Skin epidermis (tissue), 12 donors: ENCODE data around the gene STX8.

Experiments used
- H3K27ac ChIP-seq, 21 experiments: fragments of 200-600 bp; sonication (generic) in 11 of 21; one replicate each; pipeline ENCODE4 v1.5.0; 2020; ENCODE audit warnings: mild to moderate bottlenecking in 3 of 21, inconsistent platforms in 2 of 21, moderate library complexity in 2 of 21
- H3K4me3 ChIP-seq, 7 experiments: fragments of 200-600 bp; sonication (generic) in 2 of 7; one replicate each; pipeline ENCODE4 v1.5.0; 2020; ENCODE audit warnings: inconsistent platforms in 2 of 7, mild to moderate bottlenecking in 2 of 7, moderate library complexity in 1 of 7

Gene STX8

DNA sequence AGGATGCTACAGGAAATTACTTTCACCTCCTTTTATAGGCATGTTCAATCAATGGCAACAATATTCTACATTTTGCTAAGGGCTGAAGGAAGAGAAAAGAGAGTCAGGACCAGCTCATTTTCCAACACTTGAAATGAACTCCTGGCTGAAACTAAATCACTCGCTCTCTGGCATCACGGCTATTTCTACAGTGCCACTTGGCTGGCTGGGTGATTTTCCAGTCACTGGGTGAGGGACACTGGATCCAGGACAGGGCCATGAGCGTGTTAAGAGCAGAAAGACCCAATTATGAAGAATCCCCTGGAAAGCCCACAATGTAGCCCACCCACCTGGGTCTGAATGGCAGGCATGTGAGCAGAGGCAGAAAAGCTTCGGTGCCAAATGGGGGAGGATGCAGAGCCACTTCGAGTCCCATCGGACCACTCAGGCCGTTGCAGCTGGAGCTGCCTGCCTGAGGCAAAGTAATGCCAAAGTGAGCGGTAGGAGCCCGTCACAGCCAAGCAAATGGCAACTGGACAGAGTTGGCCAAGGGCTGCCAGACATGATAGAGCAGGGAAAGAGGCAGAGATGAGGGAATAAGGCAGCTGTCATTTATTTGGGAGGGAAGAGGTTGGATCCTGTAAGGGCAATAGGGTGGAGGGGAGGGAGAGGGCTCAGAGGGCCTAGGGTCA, 246.2 kb downstream of the STX8 start:
- no peak overlapping the region for H3K27ac ChIP-seq
- no peak overlapping the region for H3K4me3 ChIP-seq

DNA sequence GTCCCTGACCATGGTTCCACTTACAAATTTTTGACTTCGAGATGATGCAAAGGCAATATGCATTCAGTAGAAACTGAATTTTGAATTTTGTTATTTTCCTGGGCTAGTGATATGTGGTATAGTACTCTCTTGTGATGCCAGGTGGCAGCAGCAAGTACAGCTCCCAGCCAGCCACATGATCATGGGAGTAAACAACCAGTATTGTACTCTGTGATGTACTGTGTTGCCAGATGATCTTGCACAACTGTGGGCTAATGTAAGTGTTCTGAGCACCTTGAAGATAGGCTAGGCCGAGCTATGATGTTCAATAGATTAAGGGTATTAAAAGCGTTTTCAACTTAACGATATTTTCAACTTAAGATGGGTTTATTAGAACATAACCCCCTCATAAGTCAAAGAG, 250.8 kb downstream of the STX8 start:
- Histone ChIP-seq H3K4me3 (no peak overlapping the region), H3K27ac (no peak overlapping the region)

DNA sequence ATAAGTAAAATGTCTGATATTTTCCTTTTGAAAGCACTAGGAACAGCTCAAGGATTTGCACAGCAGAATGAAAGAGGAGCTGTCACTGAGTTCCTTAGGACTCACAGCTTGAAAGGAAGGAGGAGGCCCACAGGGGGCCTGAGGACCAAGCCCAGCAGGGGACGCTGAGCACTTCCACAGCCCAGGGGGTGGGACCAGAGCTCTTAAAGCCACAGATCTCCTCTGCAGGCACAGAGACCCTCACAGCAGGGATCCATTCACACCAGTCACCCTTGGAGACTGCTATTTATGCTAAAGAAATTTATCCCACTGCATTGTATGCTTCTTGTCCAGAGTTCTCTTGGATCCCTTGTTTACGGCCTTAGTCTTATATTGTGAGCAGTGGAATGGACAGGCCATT, 253.3 kb downstream of the STX8 start:
- H3K27ac ChIP-seq = no peak overlapping the region
- H3K4me3 ChIP-seq = no peak overlapping the region

DNA sequence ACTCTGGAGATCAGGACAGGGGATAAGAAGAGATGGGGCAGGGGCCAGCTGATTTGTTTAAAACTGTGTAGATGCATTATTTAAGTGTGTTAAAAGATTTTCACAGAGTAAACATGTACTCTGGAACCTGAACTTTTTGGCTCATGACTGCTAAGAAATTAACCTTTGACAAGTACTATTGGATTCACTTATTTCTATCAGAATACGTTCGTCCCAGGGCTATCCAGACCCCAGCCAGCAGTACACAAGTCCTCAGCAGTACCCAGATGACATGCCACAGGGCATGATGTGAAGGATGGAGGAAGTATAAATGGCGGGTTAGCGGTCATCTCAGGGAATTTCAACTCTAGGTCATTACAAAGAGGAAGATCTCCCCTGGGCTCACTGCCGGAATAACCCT, 253.7 kb downstream of the STX8 start:
- no peak overlapping the region for H3K27ac ChIP-seq
- no peak overlapping the region for H3K4me3 ChIP-seq

DNA sequence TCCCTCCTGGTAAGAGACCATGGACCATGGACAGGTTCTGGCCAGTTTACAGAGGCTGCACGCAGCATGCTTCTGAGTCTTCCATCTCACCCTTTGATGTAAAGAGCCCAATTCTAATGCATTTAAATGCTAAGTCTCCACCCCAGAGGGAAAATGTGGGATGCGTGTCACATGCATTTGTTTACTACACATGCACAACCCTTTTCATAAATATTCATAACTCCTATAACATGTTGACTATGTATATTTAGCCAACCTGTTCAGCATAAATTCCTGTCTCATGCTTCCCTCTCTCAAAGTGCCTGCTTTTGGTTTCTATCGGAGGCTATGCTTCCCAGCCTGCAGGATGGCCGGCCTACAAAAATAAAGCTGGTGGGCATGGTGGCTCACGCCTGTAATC, 260.3 kb downstream of the STX8 start:
- Histone ChIP-seq H3K4me3 (no peak overlapping the region), H3K27ac (no peak overlapping the region)

DNA sequence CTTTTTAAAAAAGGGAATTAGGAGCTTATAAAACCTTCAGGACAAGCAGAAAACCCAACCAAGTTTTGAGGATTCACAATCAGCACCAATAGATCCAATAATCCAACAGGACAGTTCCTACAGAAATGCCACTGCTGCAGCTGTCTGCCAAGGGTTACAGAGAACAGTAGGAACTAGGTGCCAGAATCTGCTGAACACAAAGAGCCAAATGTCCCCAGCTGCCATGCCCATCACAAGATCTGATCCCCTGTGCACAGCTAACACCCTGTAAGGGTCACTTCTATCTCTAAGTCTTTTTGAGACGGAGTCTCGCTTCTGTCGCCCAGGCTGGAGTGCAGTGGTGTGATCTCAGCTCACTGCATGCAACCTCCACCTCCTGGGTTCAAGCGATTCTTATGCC, 262.3 kb downstream of the STX8 start:
- no peak overlapping the region for H3K27ac ChIP-seq
- no peak overlapping the region for H3K4me3 ChIP-seq

DNA sequence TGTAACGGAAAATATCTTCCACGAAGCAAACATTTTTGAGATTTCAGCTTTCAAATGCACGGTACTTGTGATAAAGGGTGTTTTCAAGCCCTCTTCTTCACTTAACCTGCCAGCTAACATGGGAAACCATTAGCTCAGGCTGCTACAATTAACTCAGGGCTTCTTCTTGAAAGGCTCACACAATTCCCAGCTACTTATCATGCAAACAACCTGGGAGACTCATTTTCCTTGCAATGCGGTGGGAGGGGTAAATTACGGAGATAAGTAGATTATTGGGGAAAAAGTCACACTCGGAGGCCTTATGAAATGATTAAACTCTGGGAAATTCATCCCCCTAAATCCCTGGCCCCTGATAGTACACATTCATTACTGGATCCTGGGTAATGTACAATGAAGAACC, 266.4 kb downstream of the STX8 start:
- Histone ChIP-seq H3K4me3 (no peak overlapping the region), H3K27ac (no peak overlapping the region)

DNA sequence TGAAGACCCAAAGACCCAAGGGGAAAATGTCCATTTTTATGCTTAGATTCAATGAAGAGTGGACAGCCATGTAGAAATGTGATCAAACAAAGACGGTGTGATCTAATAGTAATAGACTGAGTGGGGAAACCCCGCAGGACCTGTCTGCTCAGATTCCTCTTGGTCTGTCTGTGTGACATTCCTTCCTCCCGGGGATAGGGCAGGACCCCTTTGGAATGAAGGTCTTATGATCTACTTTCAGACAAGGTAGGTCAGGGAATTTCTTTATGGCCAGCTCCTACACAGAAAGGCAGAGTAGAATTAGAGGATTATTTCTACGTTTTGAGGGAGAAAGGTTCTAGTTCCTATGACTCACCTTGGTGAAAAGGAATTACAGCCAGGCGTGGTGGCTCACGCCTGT, 267.6 kb downstream of the STX8 start:
- Histone ChIP-seq H3K4me3 (no peak overlapping the region), H3K27ac (no peak overlapping the region)

DNA sequence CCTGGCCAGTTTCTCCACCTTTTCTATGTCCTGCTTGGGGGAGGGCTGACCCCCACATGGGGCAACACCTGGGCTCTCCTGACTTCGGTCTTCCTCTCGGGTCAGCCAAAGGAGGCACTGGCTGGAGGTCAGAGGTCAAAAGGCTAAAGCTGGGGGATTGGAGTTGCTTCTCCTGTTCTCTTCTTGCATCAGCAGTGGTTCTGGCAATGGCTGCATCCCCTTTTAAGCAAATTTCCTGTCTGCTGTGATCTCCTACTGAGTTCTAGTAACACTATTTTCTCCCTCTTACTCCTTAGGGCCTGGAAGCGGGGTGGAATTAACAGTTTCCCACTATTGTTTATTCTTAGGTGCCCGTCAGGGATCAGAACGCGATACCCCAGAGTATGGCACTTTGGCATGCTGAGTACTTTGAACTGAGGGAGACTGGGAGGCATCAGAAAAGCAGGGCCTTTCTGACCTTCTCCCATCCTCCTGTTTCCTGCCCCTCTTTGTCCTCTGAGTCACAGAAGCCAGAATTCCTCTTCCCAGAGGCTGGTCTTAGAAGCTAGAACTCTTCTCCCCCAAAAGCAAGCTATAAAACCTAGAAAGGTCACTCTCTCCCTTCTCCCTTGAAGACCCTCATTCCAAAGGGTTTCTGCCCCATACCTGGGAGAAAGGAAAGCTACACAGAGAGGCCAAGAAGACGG, 268.2 kb downstream of the STX8 start:
- Histone ChIP-seq H3K27ac (no peak overlapping the region), H3K4me3 (no peak overlapping the region)

DNA sequence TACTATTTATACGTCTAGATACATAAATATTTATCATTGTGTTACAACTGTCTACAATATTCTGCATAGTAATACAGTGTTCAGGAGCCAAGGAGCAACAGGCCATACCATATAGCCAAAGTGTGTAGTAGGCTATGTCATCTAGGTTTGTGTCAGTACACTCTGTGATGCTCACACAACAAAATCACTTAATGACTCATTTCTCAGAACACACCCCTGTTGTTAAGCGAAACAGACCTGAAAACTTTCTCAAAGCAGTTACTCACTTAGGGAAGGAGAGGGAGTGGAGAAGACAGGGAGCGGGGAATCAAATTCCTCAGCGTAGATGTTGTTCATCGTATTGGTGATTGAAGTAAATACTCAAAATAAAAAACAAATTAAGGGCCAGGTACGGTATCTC, 269.5 kb downstream of the STX8 start:
- no peak overlapping the region for H3K4me3 ChIP-seq
- no peak overlapping the region for H3K27ac ChIP-seq

DNA sequence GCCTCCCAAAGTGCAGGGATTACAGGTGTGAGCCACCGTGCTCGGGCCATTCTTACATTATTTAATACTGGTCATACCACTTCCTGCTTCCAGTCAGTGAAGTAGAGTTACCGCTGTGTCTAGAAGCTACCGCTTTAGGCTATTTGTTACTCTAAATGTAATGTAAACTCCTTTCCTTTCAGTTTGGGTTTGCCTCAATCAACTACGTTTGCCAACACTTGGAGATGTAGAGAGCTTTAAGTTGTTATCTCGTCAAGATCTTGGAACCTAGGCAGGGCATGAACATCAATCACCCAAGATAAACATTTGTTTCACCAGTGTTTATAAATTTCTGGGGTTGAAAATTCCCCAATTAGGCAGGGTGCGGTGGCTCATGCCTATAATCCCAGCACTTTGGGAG, 275.9 kb downstream of the STX8 start:
- Histone ChIP-seq H3K27ac (no peak overlapping the region), H3K4me3 (no peak overlapping the region)

DNA sequence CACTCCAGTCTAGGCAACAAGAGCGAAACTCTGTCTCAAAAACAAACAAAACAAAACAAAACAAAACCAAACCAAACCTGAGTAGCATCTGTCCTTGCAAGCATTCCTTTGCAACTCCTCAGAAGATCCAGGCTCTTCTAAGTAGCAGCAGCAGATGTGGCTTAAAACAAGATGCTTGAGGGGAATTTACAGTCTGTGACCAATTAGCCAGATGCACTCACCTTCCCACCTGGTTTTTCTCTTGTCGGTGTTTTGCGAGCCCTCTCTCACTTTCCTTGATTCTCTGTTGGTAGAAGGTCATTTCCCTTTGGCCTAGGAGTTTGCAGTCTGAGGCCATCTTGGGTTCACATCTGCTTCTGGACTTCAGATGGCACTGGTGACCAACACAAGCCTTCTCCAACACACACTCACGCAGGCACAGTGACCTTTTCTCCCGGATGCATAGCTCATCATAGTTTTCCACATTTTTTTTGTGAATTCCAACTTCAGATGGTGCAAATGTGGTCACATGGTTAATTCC, 276.8 kb downstream of the STX8 start:
- no peak overlapping the region for H3K4me3 ChIP-seq
- H3K27ac ChIP-seq = no peak overlapping the region

DNA sequence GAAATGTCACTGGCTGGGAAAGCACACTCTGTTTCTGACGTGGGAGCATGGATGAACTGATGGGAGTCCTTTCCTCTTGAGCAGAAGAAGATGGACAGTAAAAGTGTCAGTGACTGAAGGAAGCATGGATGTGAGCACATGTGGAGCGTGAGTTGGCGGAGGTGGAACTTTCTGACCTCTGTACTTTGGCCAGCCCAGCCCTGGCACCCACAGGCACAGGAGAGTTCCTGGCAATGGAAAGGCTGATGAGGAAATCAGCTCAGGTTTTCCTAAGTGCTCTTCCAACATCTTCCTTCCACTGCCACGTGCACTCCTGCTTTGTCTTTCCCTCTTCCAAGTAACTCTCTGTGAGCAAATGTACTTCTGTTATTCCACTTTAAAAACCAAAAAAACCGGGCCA, 277.5 kb downstream of the STX8 start:
- Histone ChIP-seq H3K4me3 (no peak overlapping the region), H3K27ac (no peak overlapping the region)

DNA sequence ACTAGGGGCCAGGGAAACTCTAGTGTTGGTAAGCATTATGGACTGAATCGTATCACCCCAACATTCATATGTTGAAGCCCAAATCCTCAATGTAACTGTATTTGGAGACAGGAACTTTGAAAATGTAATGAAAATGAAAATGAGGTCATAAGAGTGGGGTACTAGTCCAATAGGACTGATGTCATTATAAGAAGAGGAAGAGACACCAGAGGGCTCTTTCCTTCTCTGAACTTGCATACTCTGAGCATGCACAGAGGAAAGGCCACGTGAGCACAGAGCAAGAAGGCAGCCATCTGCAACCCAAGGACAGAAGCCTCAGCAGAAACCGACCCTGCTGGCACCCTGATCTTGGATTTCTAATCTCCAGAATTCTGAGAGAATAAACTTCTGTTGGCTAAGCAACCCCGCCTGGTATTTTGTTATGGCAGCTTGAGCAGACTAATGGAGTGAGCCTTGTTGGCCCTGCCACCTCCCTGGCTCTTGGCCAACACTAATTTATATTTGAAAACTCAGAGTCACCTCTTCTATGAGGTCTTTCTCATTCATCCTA, 280.9 kb downstream of the STX8 start:
- Histone ChIP-seq H3K4me3 (no peak overlapping the region), H3K27ac (no peak overlapping the region)

DNA sequence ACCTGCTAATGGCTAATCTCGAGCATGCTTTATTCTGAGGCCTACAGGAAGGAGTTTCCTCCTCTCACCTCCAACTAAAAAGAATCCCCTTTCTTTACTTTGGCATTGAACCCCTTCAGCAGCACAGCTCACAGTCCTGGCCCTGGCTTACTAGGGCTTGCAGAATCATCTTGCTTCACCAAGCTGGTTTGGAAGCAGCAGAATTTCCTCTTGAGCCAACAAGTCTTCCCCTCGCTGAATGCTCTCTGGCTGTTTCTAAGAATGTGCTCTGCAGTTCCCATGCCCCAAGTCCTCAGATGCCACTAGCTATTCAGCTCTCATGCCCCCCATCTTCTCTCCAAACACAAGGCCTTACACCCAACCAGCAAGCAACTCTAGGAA, 283.1 kb downstream of the STX8 start:
- Histone ChIP-seq H3K4me3 (no peak overlapping the region), H3K27ac (peak overlapping the region in 6 of 21 experiments; percentile 15 to 78 (median 32))

DNA sequence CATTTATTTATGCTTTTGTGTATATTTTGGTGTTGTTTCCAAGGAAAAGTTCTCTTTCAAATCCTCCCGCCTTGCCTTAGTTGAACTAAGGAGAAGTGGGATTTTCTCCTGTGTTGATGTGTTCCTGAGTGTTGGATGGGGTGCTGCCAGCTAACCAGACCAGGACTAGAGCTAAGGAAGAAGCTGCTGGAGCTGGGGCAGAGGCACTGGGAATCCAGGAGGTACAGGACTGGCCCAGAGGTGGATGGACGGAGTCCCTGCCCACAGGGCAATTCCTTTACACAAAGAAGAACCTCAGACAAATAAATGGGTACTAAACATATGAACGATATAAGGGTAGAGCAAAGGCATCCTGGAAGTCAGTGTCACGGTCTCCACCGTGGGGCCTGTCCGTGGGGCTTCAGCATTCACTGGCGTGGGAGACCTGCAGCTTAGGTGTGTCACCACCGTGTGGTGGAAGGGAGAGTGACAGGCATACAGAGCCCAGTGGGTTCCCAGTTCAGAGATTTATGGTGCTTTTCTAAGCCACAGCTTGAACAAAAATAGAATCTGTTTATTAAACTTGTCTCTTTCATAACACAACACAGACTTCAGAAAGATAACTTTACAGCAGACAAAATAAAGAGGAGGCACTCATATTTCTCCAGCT, 283.6 kb downstream of the STX8 start:
- H3K27ac ChIP-seq = peak overlapping the region in 7 of 21 experiments; percentile 15 to 78 (median 31)

DNA sequence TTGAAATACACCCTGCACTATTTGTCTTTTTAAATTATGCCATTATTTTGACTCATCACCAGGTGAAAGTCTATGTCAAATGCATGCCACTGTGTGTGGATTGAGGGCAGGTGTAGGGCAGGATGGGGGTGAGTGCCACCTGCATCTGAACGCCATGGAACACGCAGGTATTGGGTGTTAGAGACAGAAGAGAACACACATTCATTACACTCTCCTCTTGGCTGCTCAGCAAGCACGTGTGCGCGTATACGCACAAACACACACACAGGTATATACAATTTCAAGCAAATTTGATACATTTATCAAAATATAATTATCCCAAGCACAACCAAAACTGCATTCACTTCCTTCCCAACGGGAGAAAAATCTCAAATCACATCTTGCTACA, 285.4 kb downstream of the STX8 start:
- peak overlapping the region in 3 of 21 experiments; percentile 9 to 36 (median 35) for H3K27ac ChIP-seq

More for the DNA sequence above, 283.6 kb downstream of the STX8 start:
- H3K4me3 ChIP-seq = no peak overlapping the region

DNA sequence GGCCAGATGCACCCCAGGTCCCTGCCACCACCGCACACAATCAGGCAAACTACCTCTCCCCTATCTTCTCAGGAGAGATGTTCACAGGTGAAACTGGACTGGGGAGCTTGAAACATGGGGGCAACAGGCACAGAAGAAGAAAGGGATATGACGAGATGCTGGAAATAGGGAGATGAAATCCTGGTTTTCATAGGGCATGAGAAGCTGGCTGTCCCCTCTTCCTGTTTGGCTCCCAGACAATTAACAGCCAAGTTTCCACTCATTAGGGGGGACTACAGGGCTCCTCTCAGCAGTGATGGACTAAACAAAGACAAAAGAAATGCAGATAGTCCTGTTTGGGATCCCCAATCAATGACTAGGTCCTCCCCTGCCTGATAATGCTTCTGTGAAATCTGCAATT, 288.3 kb downstream of the STX8 start:
- Histone ChIP-seq H3K4me3 (no peak overlapping the region), H3K27ac (peak overlapping the region in 1 of 21 experiments; percentile 15)

More for the DNA sequence above, 285.4 kb downstream of the STX8 start:
- no peak overlapping the region for H3K4me3 ChIP-seq

DNA sequence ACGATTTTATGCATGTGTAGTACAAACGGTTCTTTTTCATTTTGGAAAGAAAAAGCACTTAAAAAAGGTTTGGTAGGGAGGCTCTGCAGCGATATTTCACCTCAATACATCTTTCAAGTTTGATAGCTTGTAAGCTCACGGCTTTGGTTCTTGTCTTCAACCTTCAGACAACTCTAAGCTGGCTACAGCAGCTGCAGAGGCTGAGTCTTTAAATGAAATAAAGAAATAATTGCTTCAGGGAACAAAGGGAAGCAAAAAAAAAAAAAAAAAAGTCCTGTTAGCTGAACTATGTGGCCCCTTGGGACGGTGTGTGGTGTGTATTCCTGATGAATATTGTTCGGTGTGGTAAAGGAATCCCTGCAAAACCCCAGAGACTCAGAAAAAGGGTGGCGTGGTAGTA, 289.2 kb downstream of the STX8 start:
- no peak overlapping the region for H3K4me3 ChIP-seq

DNA sequence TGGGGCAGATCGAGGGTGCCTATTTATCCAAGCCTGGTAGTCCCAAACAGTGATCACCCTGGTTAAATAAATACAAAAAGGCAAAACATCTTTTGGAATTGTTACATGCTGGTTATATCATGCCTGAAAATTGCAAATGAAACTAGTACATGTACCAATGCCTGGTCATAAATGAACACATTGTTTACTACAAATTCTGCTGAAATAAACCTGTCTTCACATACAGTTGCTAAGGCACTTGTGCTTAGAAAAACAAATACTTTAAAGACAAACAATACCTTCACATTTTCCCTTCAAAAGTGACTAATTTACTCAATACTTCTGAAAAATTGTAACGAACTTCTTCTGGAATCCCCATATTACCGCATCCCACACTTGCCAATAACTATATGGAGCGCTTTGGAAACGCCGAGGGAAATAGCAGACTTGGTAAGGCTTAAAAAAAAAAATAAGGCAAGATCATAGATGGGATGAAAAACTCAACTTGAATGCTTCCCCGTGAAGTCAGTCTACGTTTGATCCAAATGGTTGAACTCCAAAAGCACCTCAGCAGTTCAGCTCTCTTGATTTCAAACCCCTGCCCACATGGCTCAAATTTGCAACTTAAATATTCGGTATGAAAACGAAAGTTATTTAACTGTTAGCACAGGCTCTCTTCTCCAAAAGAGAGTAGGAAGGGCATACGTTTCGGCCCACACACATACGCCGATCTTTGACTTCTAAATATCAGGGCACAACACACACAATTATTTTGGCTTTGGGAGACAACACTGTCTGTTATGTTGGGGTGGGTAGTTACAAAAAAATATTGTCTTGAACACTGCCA, 289.8 kb downstream of the STX8 start:
- Histone ChIP-seq H3K27ac (peak overlapping the region in 3 of 21 experiments; percentile 45 to 74 (median 47)), H3K4me3 (no peak overlapping the region)

More for the DNA sequence above, 289.2 kb downstream of the STX8 start:
- peak overlapping the region in 3 of 21 experiments; percentile 45 to 74 (median 47) for H3K27ac ChIP-seq
